ENCODE results near the gene STK33. TPM values are rescaled to one million over a fixed set of nuclear protein-coding genes. Genes with fewer than 3 reads are reported as not detected.

The STK33 gene
- total RNA-seq, 2 experiments from 2014 or later = not detected

DNA sequence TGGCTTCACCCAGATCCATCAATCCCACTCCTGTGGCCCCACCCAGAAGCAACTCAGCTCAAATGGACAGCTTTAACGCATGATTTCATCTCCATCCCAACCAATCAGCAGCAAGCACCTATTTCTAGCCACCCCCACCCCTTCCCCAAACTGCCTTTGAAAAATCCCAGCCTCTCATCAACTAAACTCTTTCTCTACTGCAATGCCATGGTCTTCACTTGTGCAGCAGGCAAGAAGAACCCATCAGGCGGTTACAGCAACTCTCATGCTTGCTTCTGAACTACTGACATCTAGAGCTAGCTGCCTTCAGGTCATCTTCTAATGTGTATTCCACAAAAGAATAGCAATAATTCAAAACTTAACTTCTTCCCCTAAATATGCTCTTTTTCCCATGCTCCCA is 42.1 kb upstream of the STK33 start:
- no peak overlapping the region for H3K4me3 ChIP-seq (ENCODE audit: low read length)
- H3K4me1 ChIP-seq (ENCODE audit: insufficient read depth, low read length) = no peaks in the 10 kb centered on the region
- Mint-ChIP-seq H3K27ac (no peak overlapping the region), H3K27me3 (no peaks in the 10 kb centered on the region), H3K36me3 (ENCODE audit: low read depth) (peaks cover 89% of the 10 kb centered on the region), H3K4me1 (ENCODE audit: low read depth) (no peaks in the 10 kb centered on the region), H3K9me3 (peaks cover 10% of the 10 kb centered on the region), H3K4me3 (no peak overlapping the region)
- DNase-seq = no peak
- ChIA-PET POLR2A (no interaction called here), CTCF (no interaction called here)
- no peak for ATAC-seq (ENCODE audit: poor library complexity)
- no peak overlapping the region for H3K27ac ChIP-seq (ENCODE audit: low read depth in 1 of 2, low read length in 2 of 2)
- peaks cover 0 to 3% of the 10 kb centered on the region in 2 experiments for H3K9me3 ChIP-seq (ENCODE audit: control insufficient read depth in 1 of 2, insufficient read depth in 1 of 2, low read length in 2 of 2)
- no peaks in the 10 kb centered on the region for H3K27me3 ChIP-seq (ENCODE audit: control insufficient read depth in 1 of 2, insufficient read depth in 2 of 2, low read length in 2 of 2)
- H3K36me3 ChIP-seq (ENCODE audit: insufficient read depth, low read length) = peaks cover 53% of the 10 kb centered on the region
- intact Hi-C loops (cut with DNase I, micrococcal nuclease) = no loop called here
- TF ChIP-seq, protein P1, sequence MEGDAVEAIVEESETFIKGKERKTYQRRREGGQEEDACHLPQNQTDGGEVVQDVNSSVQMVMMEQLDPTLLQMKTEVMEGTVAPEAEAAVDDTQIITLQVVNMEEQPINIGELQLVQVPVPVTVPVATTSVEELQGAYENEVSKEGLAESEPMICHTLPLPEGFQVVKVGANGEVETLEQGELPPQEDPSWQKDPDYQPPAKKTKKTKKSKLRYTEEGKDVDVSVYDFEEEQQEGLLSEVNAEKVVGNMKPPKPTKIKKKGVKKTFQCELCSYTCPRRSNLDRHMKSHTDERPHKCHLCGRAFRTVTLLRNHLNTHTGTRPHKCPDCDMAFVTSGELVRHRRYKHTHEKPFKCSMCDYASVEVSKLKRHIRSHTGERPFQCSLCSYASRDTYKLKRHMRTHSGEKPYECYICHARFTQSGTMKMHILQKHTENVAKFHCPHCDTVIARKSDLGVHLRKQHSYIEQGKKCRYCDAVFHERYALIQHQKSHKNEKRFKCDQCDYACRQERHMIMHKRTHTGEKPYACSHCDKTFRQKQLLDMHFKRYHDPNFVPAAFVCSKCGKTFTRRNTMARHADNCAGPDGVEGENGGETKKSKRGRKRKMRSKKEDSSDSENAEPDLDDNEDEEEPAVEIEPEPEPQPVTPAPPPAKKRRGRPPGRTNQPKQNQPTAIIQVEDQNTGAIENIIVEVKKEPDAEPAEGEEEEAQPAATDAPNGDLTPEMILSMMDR (IDR thresholded peaks at IDR 0.05) = no peak

DNA sequence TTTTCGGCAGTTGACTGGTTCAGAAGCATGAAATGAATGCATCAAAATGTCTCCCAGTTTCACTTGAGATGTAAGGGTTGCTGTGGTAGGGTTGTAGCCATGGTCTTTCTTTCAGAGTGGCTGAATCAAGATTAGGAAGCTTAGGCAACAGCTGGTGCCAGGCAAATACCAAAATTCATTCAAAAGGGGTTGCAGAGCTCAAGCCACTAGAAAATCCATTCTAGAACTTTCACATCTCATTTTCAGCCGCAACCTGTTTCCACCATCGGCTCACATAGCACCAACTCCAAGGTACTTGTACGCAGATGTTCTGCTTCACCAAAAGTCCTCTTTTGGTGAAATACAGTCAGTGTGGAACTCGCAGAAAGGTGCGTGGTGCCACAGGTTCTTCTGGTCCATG is 40.5 kb upstream of the STK33 start:
- no peak overlapping the region for H3K27ac Mint-ChIP-seq
- H3K4me3 ChIP-seq (ENCODE audit: low read length) = no peak overlapping the region
- ChIA-PET POLR2A (no interaction called here), CTCF (no interaction called here)
- H3K27ac ChIP-seq (ENCODE audit: low read depth in 1 of 2, low read length in 2 of 2) = no peak overlapping the region
- ATAC-seq (ENCODE audit: poor library complexity) = no peak
- H3K4me1 ChIP-seq (ENCODE audit: insufficient read depth, low read length) = no peaks in the 10 kb centered on the region
- no peaks in the 10 kb centered on the region for H3K27me3 ChIP-seq (ENCODE audit: control insufficient read depth in 1 of 2, insufficient read depth in 2 of 2, low read length in 2 of 2)
- peaks cover 43% of the 10 kb centered on the region for H3K36me3 ChIP-seq (ENCODE audit: insufficient read depth, low read length)
- intact Hi-C loops (cut with DNase I, micrococcal nuclease) = no loop called here
- H3K4me3 Mint-ChIP-seq = no peak overlapping the region
- TF ChIP-seq, protein P1 (IDR thresholded peaks at IDR 0.05) = no peak
- H3K36me3 Mint-ChIP-seq (ENCODE audit: low read depth) = peaks cover 88% of the 10 kb centered on the region
- peaks cover 0 to 3% of the 10 kb centered on the region in 2 experiments for H3K9me3 ChIP-seq (ENCODE audit: control insufficient read depth in 1 of 2, insufficient read depth in 1 of 2, low read length in 2 of 2)
- no peaks in the 10 kb centered on the region for H3K4me1 Mint-ChIP-seq (ENCODE audit: low read depth)
- H3K9me3 Mint-ChIP-seq = peaks cover 10% of the 10 kb centered on the region
- H3K27me3 Mint-ChIP-seq = no peaks in the 10 kb centered on the region
- no peak for DNase-seq

DNA sequence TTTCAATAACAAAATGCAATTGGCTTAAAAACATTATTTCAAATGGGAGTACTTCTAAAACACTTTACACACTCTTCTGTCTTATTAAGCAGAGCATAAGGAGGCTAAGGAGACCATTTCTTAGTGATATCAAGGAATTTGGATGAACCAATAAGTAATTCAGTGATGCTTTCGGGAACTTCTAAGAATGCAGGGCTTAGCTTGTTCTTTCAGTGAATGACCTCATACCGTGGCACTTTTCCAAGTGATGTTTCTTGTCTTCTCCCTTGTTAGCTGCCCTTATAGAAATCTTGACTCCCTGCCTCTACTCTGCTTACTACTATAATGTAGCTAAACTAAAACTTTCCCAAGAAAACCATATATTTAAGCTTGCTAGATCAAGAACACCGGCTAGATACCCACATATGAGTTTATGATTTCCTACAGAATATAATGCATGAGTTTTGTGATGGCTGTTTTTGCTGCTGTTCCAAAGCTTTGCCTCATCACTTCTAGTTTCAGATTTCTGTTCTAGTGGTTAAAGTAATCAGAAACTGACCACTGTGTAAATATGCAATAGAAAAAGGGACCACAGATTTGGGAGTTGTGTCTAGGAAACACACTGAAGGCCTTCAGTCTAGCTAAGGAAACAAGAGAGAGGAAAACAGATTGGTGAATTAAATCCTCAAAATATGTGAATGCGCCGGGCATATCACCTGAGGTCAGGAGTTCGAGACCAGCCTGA is 37.5 kb upstream of the STK33 start:
- POLR2A ChIA-PET = no interaction called here
- H3K27ac Mint-ChIP-seq = no peak overlapping the region
- TF ChIP-seq, protein P1 (IDR thresholded peaks at IDR 0.05) = no peak

More for the DNA sequence above, 37.5 kb upstream of the STK33 start:
- Mint-ChIP-seq H3K4me1 (ENCODE audit: low read depth) (no peaks in the 10 kb centered on the region), H3K4me3 (no peak overlapping the region), H3K9me3 (peaks cover 6% of the 10 kb centered on the region), H3K36me3 (ENCODE audit: low read depth) (peaks cover 70% of the 10 kb centered on the region), H3K27me3 (no peaks in the 10 kb centered on the region)
- Histone ChIP-seq H3K4me1 (ENCODE audit: insufficient read depth, low read length) (no peaks in the 10 kb centered on the region), H3K36me3 (ENCODE audit: insufficient read depth, low read length) (peaks cover 23% of the 10 kb centered on the region), H3K4me3 (ENCODE audit: low read length) (no peak overlapping the region), H3K27ac (ENCODE audit: low read depth in 1 of 2, low read length in 2 of 2) (no peak overlapping the region), H3K9me3 (ENCODE audit: control insufficient read depth in 1 of 2, insufficient read depth in 1 of 2, low read length in 2 of 2) (no peaks in the 10 kb centered on the region), H3K27me3 (ENCODE audit: control insufficient read depth in 1 of 2, insufficient read depth in 2 of 2, low read length in 2 of 2) (no peaks in the 10 kb centered on the region)
- DNase-seq (no peak), ATAC-seq (ENCODE audit: poor library complexity) (no peak)
- CTCF ChIA-PET = interaction anchor here (1.5 kb wide), 1 partner anchor 8 kb away, joined by 4 read pairs; no protein-coding TSS in a partner anchor
- intact Hi-C loops (cut with DNase I, micrococcal nuclease) = no loop called here
